AG09319 (cell line): Measurements from ENCODE around the gene SPOCK1.

Source experiments
- DNase-seq: peaks from one replicate; pipeline ENCODE4 v3.0.0-alpha.2; 2010; ENCODE audit warnings: low read depth; ENCODE audit errors: extremely low read depth
- CTCF ChIP-seq: IDR thresholded peaks from 2 replicates; pipeline ENCODE4 v1.5.1; 2011; ENCODE audit warnings: low read depth, mild to moderate bottlenecking, inconsistent platforms, low read length, moderate library complexity

Gene SPOCK1

GRCh38 chr5:137389042-137389441, 110.1 kb downstream of the SPOCK1 start:
- no peak for DNase-seq
- no peak for TF ChIP-seq CTCF

GRCh38 chr5:137385064-137385463, 114.1 kb downstream of the SPOCK1 start:
- no peak for DNase-seq
- TF ChIP-seq CTCF: no peak

- no peak for DNase-seq
- TF ChIP-seq CTCF: no peak
These were observed 115.2 kb downstream of the SPOCK1 start for GRCh38 chr5:137383909-137384308.

- no peak for TF ChIP-seq CTCF
- no peak for DNase-seq
These were observed 117.6 kb downstream of the SPOCK1 start for GRCh38 chr5:137381555-137381954.

GRCh38 chr5:137379555-137380286, 119.4 kb downstream of the SPOCK1 start:
- TF ChIP-seq CTCF: no peak
- no peak for DNase-seq

- no peak for DNase-seq
- no peak for TF ChIP-seq CTCF
These were observed 123.2 kb downstream of the SPOCK1 start for GRCh38 chr5:137375741-137376526.

GRCh38 chr5:137374110-137374714, 124.9 kb downstream of the SPOCK1 start:
- no peak for DNase-seq
- no peak for TF ChIP-seq CTCF
